Activated CD4-positive, alpha-beta T cell treated with anti-CD3 and anti-CD28 coated beads for 4 hours (primary cell): ENCODE results near the gene CHMP6.

Experiments
- DNase-seq, 2 donors: peaks; one replicate each; pipeline ENCODE4 v3.0.0-alpha.2; 2020

The CHMP6 gene

GRCh38 chr17:80996422-80997305 is 5.0 kb downstream of the CHMP6 start:
- no peak for DNase-seq

DNA sequence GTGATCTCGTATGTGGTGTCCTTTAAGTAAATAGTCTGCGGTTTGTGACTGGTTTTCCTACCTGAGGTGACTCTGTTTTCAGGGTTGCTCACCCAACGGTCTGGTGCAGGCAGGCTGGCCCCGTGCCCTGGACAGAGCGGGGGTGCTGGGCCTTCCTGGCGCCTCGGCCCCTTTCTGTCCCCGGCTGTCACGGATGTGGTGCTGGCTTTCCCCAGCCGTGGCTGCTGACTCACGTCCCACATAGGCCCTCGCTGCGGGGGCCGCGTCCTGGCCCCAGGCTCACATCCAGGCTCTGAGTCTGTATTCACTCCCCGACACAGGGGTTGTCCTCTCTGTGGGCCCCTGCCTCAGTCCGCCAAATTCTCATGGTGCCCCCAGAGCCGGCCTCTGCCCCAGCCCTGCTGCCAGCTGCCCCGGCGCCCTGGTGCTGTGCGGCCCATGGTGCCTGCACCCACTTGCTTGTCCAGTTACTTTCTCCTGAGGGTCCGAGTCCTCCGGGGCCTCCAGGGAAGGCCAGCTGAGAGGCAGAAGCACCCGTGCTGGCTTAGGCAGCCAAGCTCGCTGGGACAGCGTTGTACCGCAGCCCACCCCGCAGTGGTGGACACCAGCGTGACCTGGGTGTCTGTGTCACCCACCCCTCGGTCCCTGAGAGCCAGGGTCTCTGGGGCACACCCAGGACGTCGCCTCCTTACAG is 5.9 kb downstream of the CHMP6 start:
- DNase-seq: no peak

DNA sequence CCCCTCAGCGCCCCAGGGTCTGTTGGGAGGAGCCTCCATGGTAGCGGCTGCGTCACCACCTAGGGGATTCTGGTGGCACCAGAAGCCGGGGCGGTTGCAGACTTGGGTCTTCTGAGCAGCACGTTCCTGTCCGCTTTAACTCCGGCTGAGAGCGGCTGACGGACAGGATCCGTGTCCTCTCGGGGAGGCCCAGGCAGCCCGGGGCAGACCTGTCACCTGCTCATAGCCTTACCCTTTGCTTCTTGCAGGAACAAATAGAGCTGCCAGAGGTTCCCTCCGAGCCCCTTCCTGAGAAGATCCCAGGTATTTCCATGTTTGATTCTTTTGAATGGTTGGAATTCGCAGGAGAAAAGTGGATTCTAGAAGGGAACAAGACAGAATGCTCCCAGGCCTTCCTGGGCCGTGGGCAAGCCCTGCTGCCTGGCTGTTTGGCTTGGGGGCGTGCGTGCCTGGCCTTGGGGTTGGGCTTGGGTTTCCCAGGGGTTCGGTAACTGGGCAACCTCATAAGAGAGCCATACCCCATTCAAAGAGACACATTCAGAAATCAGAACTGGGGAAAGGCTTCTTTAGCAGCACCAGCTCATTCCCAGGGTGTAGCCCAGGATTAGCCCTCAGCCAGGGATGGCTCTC is 6.6 kb downstream of the CHMP6 start:
- no peak for DNase-seq

- DNase-seq: no peak
These were observed 7.3 kb downstream of the CHMP6 start for GRCh38 chr17:80998748-80999535.

DNA sequence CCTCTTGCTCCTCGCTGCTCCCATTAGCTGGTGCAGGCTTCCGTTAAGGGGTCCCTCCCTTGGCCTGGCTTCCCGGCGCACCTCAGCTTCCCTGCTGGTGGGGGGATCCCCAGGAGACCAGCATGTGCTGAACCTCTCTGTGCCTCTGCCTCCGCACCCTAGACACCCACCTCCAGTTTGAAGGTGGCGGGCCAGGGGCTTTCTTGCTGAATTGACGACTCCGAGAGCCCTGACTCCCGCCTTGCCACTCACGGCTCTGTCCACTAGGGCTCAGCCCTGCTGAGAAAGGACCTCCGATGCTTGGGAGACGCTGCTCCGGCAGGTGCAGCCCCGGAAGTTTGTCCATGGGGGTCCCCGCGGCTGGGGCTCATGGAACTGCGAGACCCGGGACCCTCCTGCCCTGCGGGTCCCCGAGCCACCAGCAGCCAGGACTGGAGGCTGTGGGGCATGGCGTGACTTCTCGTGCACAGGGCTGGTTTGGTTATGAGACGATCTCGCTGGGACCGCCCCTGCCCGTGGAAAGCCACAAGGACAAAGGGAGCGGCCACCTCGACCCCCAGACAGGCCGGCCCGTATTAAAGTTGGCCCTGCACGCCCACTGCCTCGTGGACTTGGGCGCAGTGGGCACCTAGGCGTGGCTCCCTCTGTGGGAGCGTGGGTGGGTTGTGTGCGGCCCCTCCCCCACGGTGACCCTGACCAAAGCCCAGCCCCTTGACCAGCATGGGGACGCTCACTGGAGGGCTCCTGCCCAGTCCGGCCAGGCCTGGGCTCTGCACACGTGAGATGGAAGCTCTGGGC is 8.1 kb downstream of the CHMP6 start:
- DNase-seq: no peak

DNA sequence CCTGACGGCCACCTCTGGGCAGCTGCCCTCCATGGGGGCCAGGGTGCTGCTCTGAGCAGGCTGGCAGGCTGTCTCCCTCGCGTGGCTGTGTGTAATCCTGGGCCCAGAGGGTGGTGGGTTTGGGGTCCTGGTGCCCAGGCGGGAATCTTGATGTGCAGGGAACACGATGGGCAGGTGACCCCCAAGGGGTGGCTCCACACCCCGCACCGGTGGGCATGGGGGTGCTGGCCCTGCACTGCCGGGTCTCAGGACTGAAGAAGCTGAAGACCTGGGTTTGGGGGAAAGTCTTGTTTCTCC is 8.6 kb downstream of the CHMP6 start:
- no peak for DNase-seq

DNA sequence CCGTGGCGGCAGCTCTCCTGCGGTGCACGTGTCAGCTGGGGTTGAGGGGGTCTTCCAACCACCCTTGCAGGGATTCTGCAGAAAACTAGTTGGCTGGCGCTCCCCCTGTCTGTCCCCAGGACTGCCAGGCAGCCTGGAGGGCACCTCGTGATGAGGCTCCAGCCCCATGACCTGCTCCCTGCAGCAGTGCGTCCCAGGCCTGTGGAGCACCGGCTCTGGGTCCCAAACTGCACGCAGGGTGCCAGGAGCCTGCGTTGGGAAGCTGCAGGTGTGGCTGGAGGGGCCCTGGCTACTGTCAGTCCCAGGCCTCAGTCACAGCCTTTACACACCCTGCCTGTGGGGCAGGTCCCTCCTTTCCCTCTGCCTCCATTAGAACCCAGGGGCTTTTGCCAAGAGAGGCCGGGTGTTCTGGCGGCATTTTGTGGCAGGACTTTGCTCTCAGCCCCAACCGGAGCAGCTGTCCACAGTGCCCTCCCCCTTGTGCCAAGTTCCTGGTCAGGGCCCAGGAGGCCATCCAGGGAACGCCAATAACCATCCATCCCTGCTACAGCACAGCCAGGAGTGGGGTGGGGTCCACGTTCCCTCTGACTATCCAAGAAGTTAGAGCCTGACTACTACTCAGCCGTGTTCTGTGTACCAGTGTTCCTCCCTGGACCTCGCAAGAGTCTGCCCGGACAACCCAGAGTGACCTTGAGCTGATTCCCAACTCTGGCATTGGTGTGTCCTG is 9.2 kb downstream of the CHMP6 start:
- DNase-seq: no peak

GRCh38 chr17:81002013-81002384 is 10.4 kb downstream of the CHMP6 start:
- no peak for DNase-seq

DNA sequence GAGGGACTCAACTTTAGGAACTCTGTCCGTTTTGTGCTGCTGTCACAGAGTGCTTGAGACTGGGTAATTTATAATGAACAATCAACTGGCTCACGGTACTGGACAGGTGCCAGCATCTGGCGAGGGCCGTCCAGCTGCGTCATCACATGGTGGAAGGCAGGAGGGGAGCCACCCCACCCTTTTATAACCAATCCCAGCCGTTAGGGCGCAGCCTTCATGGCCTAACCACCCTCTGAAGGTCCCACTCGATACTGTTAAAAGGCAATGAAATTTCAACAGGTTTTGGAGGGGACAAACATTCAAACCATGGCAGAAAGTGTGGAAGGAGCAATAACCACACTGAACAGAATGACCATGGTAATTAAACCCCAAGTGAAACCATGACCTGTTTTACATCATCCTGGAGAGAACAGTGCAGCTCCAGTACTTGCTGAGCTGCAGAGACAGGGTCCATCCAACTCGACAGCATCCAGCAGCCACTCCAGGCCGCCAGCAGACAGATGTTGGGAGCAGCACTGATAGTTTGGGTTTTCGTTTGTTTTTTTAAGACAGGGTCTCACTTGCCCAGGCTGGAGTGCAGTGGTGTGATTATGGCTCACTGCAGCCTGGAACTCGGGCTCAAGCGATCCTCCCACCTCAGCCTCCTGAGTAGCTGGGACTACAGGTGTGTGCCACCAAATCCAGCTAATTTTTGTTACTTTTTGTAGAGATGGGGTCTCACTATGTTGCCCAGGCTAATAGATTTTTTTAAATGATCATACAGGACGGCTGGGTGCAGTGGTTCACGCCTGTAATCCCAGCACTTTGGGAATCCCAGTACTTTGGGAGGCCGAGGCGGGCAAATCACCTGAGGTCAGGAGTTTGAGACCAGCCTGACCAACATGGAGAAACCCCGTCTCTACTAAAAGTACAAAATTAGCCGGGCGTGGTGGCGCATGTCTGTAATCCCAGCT is 11.0 kb downstream of the CHMP6 start:
- DNase-seq: no peak

GRCh38 chr17:81003711-81004475 is 12.3 kb downstream of the CHMP6 start:
- DNase-seq: no peak

DNA sequence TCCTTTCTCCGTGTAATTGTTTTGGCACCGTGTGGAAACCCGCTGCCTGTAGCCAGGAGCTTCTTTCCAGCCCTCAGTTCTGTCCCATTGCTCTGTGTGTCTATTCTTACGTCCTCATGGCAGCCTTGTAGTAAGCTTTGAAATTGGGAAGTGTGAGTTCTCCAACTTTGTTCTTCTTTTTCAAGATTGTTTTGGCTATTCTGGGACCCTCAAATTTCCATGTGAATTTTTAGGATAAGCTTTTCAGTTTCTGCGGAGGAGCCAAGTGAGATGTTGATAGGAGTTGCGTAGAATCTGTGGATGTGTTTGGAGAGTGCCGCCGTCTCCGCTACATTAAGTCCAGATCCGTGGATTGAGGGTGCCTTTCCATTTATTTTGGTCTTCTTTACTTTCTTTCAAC is 15.2 kb downstream of the CHMP6 start:
- no peak for DNase-seq

DNA sequence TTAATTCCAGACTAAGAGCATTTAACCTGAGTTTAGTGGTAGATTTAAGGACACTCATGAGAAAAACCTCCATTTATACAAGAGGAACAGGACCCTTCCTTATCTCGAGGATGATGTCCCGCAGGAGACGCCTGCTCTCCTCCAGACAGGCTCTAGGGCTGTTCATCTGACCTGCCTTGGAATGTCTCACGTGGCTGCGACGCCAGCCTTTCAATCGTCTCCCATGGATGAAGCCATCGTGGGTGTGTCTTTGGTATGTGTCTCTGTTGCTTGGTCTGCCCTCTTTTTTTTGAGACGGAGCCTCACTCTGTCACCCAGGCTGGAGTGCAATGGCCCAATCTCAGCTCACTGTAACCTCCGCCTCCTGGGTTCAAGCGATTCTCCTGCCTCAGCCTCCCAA is 16.5 kb downstream of the CHMP6 start:
- no peak for DNase-seq

DNA sequence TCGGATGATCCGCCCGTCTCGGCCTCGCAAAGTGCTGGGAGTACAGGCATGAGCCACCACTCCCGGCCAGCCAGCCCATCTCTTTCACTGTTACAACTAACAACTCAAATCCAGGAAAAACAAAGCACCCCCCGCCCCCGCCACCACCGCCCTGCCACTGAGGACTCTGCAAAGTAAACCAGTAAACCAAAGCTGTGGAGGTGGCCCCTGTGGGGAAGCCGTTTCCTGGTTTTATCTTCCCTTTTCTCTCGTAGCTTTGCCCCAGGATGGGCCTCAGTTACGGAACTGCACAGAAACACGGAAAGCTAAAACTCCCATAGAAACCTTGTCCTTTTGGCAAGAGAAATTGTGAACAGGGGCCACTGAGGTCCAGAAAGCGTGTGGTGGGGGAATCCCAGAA is 17.5 kb downstream of the CHMP6 start:
- no peak for DNase-seq

DNA sequence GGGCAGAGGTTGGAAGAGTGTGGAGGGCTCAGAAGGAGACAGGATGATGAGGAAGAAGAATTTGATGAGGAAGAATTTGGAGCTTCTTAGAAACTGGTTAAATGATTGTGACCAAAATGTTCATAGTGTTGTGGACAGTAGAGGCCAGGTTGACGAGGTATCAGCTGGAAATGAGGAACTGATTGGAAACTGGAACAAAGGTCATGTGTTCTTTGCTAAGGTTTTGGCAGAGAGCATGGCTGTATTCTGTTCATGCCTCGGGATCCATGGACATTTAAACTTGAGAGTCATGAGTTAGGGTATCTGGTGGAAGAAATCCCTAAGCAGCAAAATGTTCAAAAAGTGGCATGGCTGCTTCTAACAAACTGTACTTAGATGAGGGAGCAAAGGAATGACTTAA is 19.3 kb downstream of the CHMP6 start:
- no peak for DNase-seq

DNA sequence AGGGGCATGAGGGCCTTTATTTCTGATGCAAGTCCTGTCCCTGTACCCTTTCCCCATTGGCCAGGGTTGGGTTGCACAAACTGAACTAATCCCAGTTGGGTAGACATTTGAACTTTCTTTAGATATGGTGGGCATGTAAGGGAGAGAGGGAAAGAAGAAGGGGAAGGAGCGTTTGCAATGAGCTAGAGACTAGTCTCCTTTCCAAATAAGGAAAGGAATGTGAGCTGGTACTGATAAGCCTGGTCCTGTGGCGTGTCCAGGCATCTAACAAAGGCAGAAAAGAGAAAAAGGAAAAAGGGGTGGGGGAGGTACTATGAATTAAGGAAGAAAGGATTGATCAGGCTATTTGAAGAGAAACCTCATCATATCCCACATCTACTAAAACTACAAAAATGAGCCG is 20.3 kb downstream of the CHMP6 start:
- DNase-seq: no peak

DNA sequence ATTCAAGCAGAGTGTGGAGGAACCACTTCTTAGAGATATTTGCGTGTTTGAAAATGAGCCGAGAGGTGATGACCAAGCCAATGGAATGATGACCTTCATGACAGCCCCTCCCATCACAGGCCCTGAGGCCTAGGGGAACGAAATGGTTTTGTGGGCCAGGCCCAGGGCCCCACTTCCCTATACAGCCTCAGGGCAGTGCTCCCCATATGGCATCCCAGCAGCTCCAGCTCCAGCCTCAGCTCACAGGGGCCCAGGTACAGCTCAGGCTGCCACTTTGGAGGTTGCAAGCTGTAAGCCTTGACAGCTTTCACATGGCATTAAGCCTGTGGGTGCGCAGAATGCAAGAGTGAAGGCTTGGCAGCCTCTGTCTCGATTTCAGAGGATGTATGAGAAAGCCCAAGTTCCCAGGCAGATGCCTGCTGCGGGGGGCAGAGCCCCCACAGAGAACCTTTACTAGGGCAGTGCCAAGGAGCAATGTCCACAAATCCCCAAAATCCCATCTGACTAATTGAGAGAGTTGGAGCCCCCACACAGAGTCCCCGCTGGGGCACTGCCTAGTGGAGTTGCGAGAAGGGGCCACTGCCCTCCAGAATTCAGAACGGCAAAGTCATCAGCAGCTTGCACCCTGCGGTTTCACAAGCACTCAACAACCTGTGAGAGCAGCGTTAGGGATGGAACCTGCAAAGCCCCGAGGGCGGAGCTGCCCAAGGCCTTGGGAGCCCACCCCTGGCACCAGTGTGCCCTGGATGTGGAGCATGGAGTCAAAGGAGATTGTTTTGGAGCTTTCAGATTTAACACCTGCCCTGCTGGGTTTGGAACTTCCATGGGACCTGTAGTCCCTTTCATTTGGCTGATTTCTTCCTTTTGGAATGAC is 21.2 kb downstream of the CHMP6 start:
- DNase-seq: no peak

GRCh38 chr17:81013642-81014041 is 22.0 kb downstream of the CHMP6 start:
- no peak for DNase-seq

- no peak for DNase-seq
These were observed 23.5 kb downstream of the CHMP6 start for GRCh38 chr17:81015136-81015535.

DNA sequence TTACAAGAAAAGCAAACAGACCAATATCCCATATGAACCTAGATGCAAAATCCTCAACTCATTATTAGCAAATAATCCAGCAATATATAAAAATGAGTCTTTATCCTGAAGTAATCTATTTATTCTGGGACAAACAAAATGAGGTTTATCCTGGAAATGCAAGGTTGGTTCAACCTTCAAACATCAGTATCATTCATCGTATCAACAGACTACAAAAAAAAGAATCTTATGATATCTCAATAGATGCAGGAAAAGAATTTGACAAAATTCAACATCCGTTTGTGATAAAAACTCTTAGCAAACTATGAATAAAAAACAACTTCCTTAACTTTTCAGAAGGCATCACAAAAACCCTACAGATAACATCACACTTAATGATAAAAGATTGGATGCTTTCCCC is 24.9 kb downstream of the CHMP6 start:
- no peak for DNase-seq
